ENCODE measurements around the gene TLR9.

GRCh38 chr3:52198643-52199608 is 26.5 kb downstream of the TLR9 start:
- no peak for TF ChIP-seq CTCF (IDR thresholded peaks at IDR 0.05)
- TF ChIP-seq POLR2A (IDR thresholded peaks at IDR 0.05), result no peak
- TF ChIP-seq POLR2AphosphoS5 (IDR thresholded peaks at IDR 0.05; ENCODE audit: insufficient read depth in 1 of 2, low read depth in 1 of 2), result no peak

Data from vagina (tissue), 2 donors.